ENCODE results near the gene NUDT6.

- TF ChIP-seq POLR2A (IDR thresholded peaks at IDR 0.05): no peak
- no peak for TF ChIP-seq POLR2AphosphoS5 (IDR thresholded peaks at IDR 0.05)
Measured at GRCh38 chr4:122921300-122921699, 1.1 kb downstream of the NUDT6 start.

All from gastroesophageal sphincter (tissue), 2 donors.